ENCODE results near the gene TNNT1.

TNNT1 gene

DNA sequence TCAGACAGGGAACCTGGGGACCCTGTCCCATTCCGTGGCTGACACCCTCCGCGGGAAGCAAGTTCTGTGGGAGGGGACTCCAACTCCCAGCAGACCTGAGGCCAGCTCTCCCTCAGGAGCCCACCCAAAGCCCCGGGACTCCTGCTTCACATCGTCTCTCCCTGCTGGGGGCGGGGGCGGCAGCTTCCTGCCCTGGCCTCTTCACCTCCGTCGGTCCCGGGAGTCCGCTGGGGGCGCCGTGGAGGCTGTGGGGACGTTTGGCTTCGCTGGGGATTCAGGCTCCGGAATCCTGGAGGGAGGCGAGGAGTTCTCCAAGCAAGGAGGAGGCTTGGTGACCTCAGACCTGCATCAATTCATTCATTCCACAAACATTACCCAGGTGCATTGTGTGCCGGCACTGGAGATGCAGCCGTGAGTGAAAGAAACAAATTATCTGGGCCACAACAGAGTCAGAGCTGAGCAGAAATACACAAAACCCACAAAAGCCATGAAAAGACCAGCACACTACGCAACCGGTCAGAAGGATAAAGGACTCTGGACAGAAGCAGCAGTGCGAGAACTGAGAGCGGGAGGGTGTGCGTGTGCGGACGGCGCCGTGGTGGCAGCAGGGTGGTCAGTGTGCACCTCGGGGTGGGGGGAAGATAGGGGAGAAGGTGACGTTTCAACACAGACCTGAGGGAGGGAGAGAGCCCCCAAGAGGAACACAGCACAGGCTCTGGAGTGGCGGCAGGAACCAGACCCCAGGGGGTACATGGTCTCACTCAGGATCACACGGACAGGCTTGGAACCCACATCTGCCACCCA, 54.3 kb downstream of the TNNT1 start:
- no peak overlapping the region for H3K27ac ChIP-seq
- TF ChIP-seq ZFX (IDR thresholded peaks at IDR 0.05; ENCODE audit: borderline replicate concordance) = no peak
- TF ChIP-seq, protein P1, sequence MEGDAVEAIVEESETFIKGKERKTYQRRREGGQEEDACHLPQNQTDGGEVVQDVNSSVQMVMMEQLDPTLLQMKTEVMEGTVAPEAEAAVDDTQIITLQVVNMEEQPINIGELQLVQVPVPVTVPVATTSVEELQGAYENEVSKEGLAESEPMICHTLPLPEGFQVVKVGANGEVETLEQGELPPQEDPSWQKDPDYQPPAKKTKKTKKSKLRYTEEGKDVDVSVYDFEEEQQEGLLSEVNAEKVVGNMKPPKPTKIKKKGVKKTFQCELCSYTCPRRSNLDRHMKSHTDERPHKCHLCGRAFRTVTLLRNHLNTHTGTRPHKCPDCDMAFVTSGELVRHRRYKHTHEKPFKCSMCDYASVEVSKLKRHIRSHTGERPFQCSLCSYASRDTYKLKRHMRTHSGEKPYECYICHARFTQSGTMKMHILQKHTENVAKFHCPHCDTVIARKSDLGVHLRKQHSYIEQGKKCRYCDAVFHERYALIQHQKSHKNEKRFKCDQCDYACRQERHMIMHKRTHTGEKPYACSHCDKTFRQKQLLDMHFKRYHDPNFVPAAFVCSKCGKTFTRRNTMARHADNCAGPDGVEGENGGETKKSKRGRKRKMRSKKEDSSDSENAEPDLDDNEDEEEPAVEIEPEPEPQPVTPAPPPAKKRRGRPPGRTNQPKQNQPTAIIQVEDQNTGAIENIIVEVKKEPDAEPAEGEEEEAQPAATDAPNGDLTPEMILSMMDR (IDR thresholded peaks at IDR 0.05) = no peak

DNA sequence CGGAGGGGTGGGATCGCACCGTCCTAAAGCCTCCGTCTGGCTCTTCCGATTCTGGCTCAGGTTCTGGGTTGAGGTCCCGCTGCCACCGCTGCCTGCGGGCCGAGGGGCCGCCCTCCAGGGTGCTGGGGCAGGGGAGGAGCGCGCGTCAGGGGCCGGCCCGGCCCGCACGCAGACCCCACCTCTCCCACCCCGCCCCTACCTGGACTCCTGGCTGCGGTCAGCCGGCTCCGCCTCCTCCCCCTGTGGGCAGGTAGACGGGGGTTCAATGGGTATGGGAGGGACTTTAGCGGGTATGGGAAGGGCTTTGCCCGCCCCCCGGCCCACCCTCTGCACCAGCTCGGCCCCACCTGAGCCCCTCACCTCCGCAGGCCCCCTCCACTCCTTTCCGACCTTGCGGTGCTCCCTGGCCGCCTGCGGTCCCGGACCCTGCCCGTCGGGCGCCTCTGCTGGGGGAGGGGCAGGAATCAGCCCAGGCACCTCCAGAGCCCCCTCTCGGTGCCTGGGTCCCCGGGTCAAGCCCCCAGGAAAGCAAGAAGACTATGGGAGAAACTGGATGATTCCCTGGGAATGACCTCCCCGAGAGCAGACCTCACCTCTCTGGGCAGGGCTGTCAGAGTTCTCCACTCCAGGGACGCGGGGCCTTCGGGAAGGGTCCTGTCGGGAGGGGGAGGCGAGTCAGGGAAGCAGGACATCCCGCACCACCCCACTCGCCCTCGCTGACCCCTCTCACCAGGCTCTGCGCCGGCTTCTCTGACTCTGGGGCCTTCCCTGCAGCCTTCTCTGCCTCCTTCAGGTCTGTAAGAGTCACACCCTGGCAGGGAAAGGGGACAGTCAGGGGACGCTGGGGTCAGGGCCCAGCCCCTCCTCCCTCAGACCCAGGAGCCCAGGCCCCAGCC, 56.3 kb downstream of the TNNT1 start:
- H3K27ac ChIP-seq = no peak overlapping the region
- TF ChIP-seq, protein P1 (IDR thresholded peaks at IDR 0.05) = no peak
- no peak for TF ChIP-seq ZFX (IDR thresholded peaks at IDR 0.05; ENCODE audit: borderline replicate concordance)

DNA sequence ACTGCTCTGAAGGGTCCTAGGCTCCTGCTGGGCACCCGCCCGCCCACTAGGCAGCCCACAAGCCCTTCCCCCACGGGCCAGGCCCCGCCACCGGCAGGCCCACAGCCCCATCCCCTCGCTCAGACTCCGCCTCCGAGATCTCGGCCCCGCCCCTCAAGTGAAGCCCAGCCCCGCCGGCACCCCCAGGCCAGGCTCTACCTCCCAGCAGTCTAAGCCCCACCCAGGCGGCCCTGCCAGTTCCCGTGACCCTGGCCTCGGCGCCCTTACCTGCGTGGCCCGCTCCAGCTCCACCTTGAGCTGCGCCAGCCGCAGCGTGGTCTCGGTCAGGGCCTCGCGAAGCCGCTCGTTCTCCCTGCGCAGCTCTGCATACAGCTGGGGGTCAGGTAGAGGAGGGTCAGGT, 57.1 kb downstream of the TNNT1 start:
- TF ChIP-seq, protein P1 (IDR thresholded peaks at IDR 0.05) = no peak
- TF ChIP-seq ZFX (IDR thresholded peaks at IDR 0.05; ENCODE audit: borderline replicate concordance) = no peak
- H3K27ac ChIP-seq = no peak overlapping the region

- no peak overlapping the region for H3K27ac ChIP-seq
- TF ChIP-seq, protein P1 (IDR thresholded peaks at IDR 0.05) = no peak
- TF ChIP-seq ZFX (IDR thresholded peaks at IDR 0.05; ENCODE audit: borderline replicate concordance) = no peak
Observed at GRCh38 chr19:55091126-55091910, 57.7 kb downstream of the TNNT1 start.

DNA sequence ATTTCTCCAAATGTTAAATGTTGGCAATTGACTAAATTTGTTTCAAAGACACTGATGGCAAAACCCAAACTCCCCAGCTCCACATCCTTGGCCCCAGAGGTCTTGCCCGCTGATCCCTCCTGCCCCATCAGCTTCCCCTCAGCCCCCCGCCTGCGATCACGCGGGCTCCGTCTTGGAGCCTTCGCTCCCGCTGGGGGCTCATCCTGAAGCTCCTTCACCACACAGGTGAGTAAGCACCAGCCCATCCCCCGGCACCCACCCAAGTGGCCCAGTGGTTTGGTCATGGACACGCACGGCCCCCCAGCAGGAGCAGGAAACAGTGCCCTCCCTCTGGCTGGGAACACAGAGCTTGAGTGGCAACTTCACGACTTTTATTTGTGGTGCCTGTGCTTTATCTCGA, 58.4 kb downstream of the TNNT1 start:
- TF ChIP-seq, protein P1 (IDR thresholded peaks at IDR 0.05) = no peak
- TF ChIP-seq ZFX (IDR thresholded peaks at IDR 0.05; ENCODE audit: borderline replicate concordance) = no peak
- no peak overlapping the region for H3K27ac ChIP-seq

DNA sequence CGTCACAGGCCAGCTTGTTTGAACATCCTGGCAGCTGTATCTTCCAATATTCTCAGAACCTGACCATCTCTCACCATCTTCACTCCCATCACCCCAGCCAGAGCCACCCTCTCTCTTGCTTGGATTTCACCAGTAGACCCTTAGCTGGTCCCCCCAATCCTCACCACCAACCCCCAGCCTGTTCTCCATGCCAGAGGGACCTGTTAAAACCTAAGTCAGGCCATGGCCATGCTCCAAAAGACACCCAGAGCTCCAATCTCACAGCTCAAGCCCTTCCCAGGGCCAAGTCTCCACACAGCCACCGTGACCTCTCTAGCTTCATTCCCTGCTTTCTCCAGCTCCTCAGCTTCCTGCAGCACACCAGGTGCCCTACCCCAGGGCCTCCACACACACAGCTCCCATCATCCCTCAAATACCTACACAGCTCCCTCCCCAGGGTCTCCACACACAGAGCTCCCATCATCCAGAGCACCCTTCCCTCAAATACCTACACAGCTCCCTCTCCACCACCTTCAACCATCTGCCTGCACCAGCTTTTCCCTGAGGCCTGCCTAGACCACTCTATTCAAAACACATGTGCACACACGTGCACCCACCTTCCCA, 59.6 kb downstream of the TNNT1 start:
- no peak for TF ChIP-seq ZFX (IDR thresholded peaks at IDR 0.05; ENCODE audit: borderline replicate concordance)
- TF ChIP-seq, protein P1 (IDR thresholded peaks at IDR 0.05) = no peak
- no peak overlapping the region for H3K27ac ChIP-seq

Measured in 22Rv1 (cell line).